CD14-positive monocyte (primary cell): Measurements from ENCODE around the gene BMP2K. TPM values are rescaled to one million over a fixed set of nuclear protein-coding genes. Genes with fewer than 3 reads are reported as not detected.
A peak's percentile ranks its signal among the peaks of the same experiment; 100 is the strongest.

Source experiments
- DNase-seq, 3 donors: peaks; one replicate each; pipeline ENCODE4 v3.0.0-alpha.2; 2011 to 2022
- H2AFZ ChIP-seq: 2 replicates; pipeline ENCODE4 v1.6.0; 2012; ENCODE audit warnings: mild to moderate bottlenecking, low read depth, low read length, inconsistent platforms; ENCODE audit not compliant: insufficient read depth, poor library complexity, severe bottlenecking
- H3K27ac ChIP-seq, 2 donors: 1 replicate in 1 of 2; 2 replicates in 1 of 2; pipeline ENCODE4 v1.5.1; 2012 to 2013; ENCODE audit warnings: low read length in 2 of 2, control low read depth in 1 of 2, inconsistent platforms in 1 of 2, low read depth in 1 of 2, mild to moderate bottlenecking in 1 of 2
- H3K27me3 ChIP-seq, 2 donors: one replicate each; pipeline versions ENCODE4 v1.6.0 to v1.6.1; 2011 to 2013; ENCODE audit warnings: low read length in 2 of 2; ENCODE audit not compliant: control insufficient read depth in 2 of 2, insufficient read depth in 2 of 2
- H3K36me3 ChIP-seq, 2 donors: replicated peaks in 1 of 2; 1 replicate in 1 of 2; 2 replicates in 1 of 2; pipeline versions ENCODE4 v1.5.1 to v1.6.1; 2012 to 2013; ENCODE audit warnings: low read length in 2 of 2, control low read depth in 1 of 2, inconsistent platforms in 1 of 2, mild to moderate bottlenecking in 1 of 2; ENCODE audit not compliant: insufficient read depth in 2 of 2, control insufficient read depth in 1 of 2
- H3K4me1 ChIP-seq, 2 donors: 1 replicate in 1 of 2; 2 replicates in 1 of 2; pipeline versions ENCODE4 v1.5.1 to v1.6.1; 2012 to 2013; ENCODE audit warnings: low read length in 2 of 2, control low read depth in 1 of 2, inconsistent platforms in 1 of 2, mild to moderate bottlenecking in 1 of 2, moderate library complexity in 1 of 2; ENCODE audit not compliant: insufficient read depth in 2 of 2, control insufficient read depth in 1 of 2
- H3K4me2 ChIP-seq: replicated peaks from 2 replicates; pipeline ENCODE3; 2012; ENCODE audit warnings: low read length, moderate library complexity, mild to moderate bottlenecking; ENCODE audit not compliant: poor library complexity, severe bottlenecking; ENCODE audit errors: extremely low read depth
- H3K4me3 ChIP-seq, 3 experiments: fragments of 200-600 bp in 1 of 3; sonication (generic) in 1 of 3; replicated peaks in 1 of 3; 1 replicate in 2 of 3; 2 replicates in 1 of 3; pipeline ENCODE4 v1.5.1; 2011 to 2013; ENCODE audit warnings: low read length in 3 of 3, mild to moderate bottlenecking in 3 of 3, control low read depth in 2 of 3, low read depth in 2 of 3, inconsistent platforms in 1 of 3, moderate library complexity in 1 of 3
- H3K79me2 ChIP-seq: 2 replicates; pipeline ENCODE4 v1.6.0; 2012; ENCODE audit warnings: mild to moderate bottlenecking, control low read depth, inconsistent platforms, low read length, moderate library complexity; ENCODE audit not compliant: insufficient read depth
- H3K9ac ChIP-seq: 2 replicates; pipeline ENCODE4 v1.6.0; 2017; ENCODE audit warnings: low read length, mild to moderate bottlenecking; ENCODE audit not compliant: insufficient read depth, poor library complexity, severe bottlenecking
- H3K9me3 ChIP-seq, 2 donors: replicated peaks in 1 of 2; 1 replicate in 1 of 2; 2 replicates in 1 of 2; pipeline versions ENCODE4 v1.5.1 to v1.6.1; 2012 to 2013; ENCODE audit warnings: low read length in 2 of 2, control low read depth in 1 of 2; ENCODE audit not compliant: control insufficient read depth in 1 of 2, insufficient read depth in 1 of 2
- H4K20me1 ChIP-seq: 2 replicates; pipeline ENCODE4 v1.6.0; 2012; ENCODE audit warnings: mild to moderate bottlenecking, low read length, control low read depth, moderate library complexity; ENCODE audit not compliant: insufficient read depth
- H3K27ac Mint-ChIP-seq, 7 donors: one replicate each; pipeline ENCODE4 v1.8.0; 2020; ENCODE audit warnings: mild to moderate bottlenecking in 7 of 7, mixed read lengths in 7 of 7, moderate library complexity in 6 of 7, inconsistent platforms in 2 of 7
- H3K27me3 Mint-ChIP-seq, 3 donors: one replicate each; pipeline ENCODE4 v1.8.0; 2021 to 2022; ENCODE audit warnings: low read depth in 3 of 3, mild to moderate bottlenecking in 3 of 3, mixed read lengths in 3 of 3, moderate library complexity in 3 of 3, inconsistent platforms in 1 of 3
- H3K36me3 Mint-ChIP-seq, 2 donors: one replicate each; pipeline ENCODE4 v1.8.0; 2020; ENCODE audit warnings: mixed read lengths in 2 of 2, inconsistent platforms in 1 of 2, mild to moderate bottlenecking in 1 of 2
- H3K4me1 Mint-ChIP-seq: one replicate; pipeline ENCODE4 v1.8.0; 2020; ENCODE audit warnings: mild to moderate bottlenecking, mixed read lengths
- H3K4me3 Mint-ChIP-seq, 2 donors: one replicate each; pipeline ENCODE4 v1.8.0; 2020; ENCODE audit warnings: mild to moderate bottlenecking in 2 of 2, mixed read lengths in 2 of 2, moderate library complexity in 1 of 2
- H3K9me3 Mint-ChIP-seq, 7 donors: one replicate each; pipeline ENCODE4 v1.8.0; 2020 to 2022; ENCODE audit warnings: mixed read lengths in 7 of 7, mild to moderate bottlenecking in 6 of 7, moderate library complexity in 6 of 7, inconsistent platforms in 2 of 7
- WGBS: methylation state at CpG from one replicate; pipeline ENCODE4 v1.1.5; 2013; ENCODE audit warnings: missing lambda C conversion rate; ENCODE audit not compliant: insufficient coverage; 5-methylcytosine and 5-hydroxymethylcytosine counted together
- intact Hi-C, 2 donors: fragments of 100-400 bp; cut with micrococcal nuclease; formaldehyde crosslinking; loops; one replicate each; pipeline versions ENCODE4 v1.15.0 to v1.15.1; 2023
- polyA plus RNA-seq, 3 donors: library from polyadenylated mRNA; depleted of rRNA in 1 of 3; unstranded in 2 of 3; stranded (reverse) in 1 of 3; fragments of 300-500 nt in 2 of 3; fragments of >200 nt in 1 of 3; fragmentation: Illumina TruSeq in 2 of 3; gene quantifications; 1 replicate in 2 of 3; 2 replicates in 1 of 3; pipeline ENCODE4 v1.2.3, GENCODE V29; 2012 to 2021
- TF ChIP-seq, protein P1 (sequence below): fragments of 200-600 bp; IDR thresholded peaks from one replicate; pipeline ENCODE4 v1.8.0; 2022; ENCODE audit warnings: antibody characterized with exemption, mild to moderate bottlenecking

The BMP2K gene
- polyA plus RNA-seq, 3 donors = 11.8 to 39.7 (median 21.6) TPM

DNA sequence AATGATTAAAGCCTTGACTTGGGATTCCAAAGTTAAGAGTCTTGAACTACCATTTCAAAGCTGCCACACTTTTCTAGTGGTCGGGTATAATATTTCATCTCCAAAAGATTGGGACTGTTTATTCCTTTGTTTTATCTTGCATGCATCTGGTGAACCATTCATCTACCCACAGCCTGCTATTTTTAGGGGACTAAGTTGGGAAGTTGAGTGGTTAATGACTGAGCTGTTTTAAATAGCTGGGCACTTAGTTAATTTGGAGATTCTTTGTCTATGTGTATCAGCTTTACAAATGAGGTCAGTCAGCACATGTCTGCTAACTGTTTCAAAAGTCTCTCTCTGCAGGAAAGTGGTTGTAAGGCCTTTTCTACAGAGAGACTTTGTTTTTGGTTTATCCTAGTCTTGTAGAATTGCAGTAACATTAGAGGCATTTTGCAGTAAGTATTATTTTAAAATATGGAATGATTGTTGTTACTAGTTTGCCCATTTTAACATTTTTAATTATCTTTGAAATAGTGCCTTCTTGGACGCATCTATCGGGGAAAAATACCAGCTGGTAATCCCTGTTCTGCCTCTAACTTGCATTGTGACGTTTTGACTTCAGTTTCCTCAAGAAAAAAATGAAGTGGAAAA lies 8.2 kb downstream of the BMP2K start:
- Histone ChIP-seq H3K9ac (no peak overlapping the region), H3K4me1 (peaks cover 22 to 35% of the 10 kb centered on the region in 2 donors), H3K4me3 (no peak overlapping the region), H3K27ac (no peak overlapping the region), H3K36me3 (no peaks in the 10 kb centered on the region), H3K27me3 (no peaks in the 10 kb centered on the region), H3K9me3 (no peaks in the 10 kb centered on the region), H4K20me1 (peaks cover 98% of the 10 kb centered on the region), H3K79me2 (peaks cover 99% of the 10 kb centered on the region), H3K4me2 (no peak overlapping the region), H2AFZ (no peak overlapping the region)
- H3K4me1 Mint-ChIP-seq = peaks cover 30% of the 10 kb centered on the region
- DNase-seq = no peak
- peaks cover 7 to 17% of the 10 kb centered on the region in 2 donors for H3K36me3 Mint-ChIP-seq
- H3K27ac Mint-ChIP-seq = peak overlapping the region in 2 of 7 donors; percentile 14 to 37
- intact Hi-C loops = no loop called here
- H3K4me3 Mint-ChIP-seq = no peak overlapping the region
- H3K9me3 Mint-ChIP-seq = no peaks in the 10 kb centered on the region
- no CpG with 5 or more reads among the region's 4 CpGs for WGBS
- no peaks in the 10 kb centered on the region for H3K27me3 Mint-ChIP-seq
- TF ChIP-seq, protein P1, sequence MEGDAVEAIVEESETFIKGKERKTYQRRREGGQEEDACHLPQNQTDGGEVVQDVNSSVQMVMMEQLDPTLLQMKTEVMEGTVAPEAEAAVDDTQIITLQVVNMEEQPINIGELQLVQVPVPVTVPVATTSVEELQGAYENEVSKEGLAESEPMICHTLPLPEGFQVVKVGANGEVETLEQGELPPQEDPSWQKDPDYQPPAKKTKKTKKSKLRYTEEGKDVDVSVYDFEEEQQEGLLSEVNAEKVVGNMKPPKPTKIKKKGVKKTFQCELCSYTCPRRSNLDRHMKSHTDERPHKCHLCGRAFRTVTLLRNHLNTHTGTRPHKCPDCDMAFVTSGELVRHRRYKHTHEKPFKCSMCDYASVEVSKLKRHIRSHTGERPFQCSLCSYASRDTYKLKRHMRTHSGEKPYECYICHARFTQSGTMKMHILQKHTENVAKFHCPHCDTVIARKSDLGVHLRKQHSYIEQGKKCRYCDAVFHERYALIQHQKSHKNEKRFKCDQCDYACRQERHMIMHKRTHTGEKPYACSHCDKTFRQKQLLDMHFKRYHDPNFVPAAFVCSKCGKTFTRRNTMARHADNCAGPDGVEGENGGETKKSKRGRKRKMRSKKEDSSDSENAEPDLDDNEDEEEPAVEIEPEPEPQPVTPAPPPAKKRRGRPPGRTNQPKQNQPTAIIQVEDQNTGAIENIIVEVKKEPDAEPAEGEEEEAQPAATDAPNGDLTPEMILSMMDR = no peak

DNA sequence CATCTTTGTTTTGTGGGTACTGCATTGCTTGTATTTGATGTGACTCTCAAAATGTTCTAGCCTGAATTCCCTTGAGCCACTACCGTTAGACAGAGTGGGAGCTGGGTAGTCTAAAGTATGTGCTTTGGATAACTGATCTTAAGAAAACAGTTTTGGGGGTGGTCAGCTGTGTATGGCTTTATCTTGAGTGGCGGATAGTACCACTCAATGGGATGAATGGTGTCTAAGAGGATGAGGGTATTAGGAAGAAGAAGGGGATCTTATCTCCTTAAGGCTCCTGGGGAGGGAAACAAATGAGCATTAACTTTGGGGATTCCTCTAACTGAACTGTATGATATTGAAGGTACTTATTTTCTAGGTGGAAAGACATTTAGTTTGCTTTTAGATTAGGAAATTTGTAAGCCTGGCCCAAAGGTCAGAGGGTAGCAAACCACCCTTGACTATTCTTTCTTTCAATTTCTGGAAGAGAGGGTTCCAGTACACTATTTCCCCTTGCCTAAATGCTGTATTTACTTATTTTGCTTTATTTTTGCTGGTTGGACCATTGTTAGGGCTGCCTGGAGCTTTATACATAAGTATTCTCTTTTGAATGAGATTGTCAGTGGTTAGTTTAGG lies 11.3 kb downstream of the BMP2K start:
- peaks cover 98% of the 10 kb centered on the region for H4K20me1 ChIP-seq
- no peaks in the 10 kb centered on the region for H3K36me3 ChIP-seq
- H3K9me3 ChIP-seq = no peaks in the 10 kb centered on the region
- no peak overlapping the region for H3K4me3 ChIP-seq
- H3K4me2 ChIP-seq = no peak overlapping the region
- peaks cover 99% of the 10 kb centered on the region for H3K79me2 ChIP-seq
- Mint-ChIP-seq H3K36me3 (peaks cover 11 to 23% of the 10 kb centered on the region in 2 donors), H3K4me3 (no peak overlapping the region), H3K27ac (peak overlapping the region in 3 of 7 donors; percentile 8 to 57 (median 38)), H3K4me1 (peaks cover 44% of the 10 kb centered on the region), H3K9me3 (no peaks in the 10 kb centered on the region), H3K27me3 (no peaks in the 10 kb centered on the region)
- intact Hi-C loops = no loop called here
- TF ChIP-seq, protein P1 = no peak
- no peak overlapping the region for H2AFZ ChIP-seq
- no peak for DNase-seq
- WGBS = 100% methylated on average over 2 of the region's 2 CpGs
- H3K9ac ChIP-seq = no peak overlapping the region
- H3K4me1 ChIP-seq = peaks cover 7 to 17% of the 10 kb centered on the region in 2 donors
- peak overlapping the region in 1 of 2 donors; percentile 28 for H3K27ac ChIP-seq
- H3K27me3 ChIP-seq = no peaks in the 10 kb centered on the region
